GM12864 (cell line): ENCODE results near the gene CHST11.
"Not testable (repeated sequence)": the region's sequence is repeated elsewhere in the genome, so short reads cannot be mapped to it uniquely, and the experiment has no call there.

Source experiments
- DNase-seq: peaks from one replicate; pipeline ENCODE4 v3.0.0-alpha.2; 2011; ENCODE audit warnings: low read depth
- H3K4me3 ChIP-seq: 2 replicates; pipeline ENCODE4 v1.5.1; 2011; ENCODE audit warnings: mild to moderate bottlenecking, low read depth, low read length, control low read depth
- TF ChIP-seq, protein P1 (sequence below): IDR thresholded peaks from 2 replicates; pipeline ENCODE4 v1.5.1; 2011; ENCODE audit warnings: low read depth, mild to moderate bottlenecking, moderate library complexity, low read length, control low read depth, inconsistent platforms; ENCODE audit errors: missing control alignments

CHST11 gene

DNA sequence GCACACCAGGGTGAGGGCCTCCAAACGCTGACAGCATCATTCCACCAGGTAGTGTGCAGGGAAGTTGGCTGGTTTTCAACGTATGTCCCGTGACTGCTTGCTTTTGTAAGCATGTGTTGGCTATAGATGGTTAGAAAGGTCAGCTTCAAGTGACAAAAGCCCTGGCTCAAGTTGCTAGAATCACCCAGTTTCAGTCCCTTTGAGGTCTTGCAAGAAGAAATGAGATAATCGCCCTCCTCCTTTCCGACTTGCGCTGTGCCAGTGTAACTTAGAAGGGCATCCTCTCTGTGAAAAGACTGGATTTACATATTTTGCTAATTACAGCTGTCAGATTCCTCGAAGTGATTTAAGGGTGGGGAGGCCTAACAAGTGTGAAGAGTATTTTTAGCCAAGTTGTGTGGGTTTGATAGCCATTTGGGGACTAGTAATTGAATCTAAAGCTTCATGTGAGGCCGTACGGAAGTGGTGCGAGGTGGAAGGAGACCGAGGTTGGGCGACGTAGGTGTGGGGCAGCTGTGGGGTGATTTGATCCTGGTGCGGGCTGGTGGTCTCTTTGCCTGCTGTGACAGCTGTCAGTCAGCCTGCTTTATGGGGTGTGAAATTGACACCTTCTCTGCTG, 94.7 kb downstream of the CHST11 start:
- H3K4me3 ChIP-seq: no peak overlapping the region
- TF ChIP-seq, protein P1, sequence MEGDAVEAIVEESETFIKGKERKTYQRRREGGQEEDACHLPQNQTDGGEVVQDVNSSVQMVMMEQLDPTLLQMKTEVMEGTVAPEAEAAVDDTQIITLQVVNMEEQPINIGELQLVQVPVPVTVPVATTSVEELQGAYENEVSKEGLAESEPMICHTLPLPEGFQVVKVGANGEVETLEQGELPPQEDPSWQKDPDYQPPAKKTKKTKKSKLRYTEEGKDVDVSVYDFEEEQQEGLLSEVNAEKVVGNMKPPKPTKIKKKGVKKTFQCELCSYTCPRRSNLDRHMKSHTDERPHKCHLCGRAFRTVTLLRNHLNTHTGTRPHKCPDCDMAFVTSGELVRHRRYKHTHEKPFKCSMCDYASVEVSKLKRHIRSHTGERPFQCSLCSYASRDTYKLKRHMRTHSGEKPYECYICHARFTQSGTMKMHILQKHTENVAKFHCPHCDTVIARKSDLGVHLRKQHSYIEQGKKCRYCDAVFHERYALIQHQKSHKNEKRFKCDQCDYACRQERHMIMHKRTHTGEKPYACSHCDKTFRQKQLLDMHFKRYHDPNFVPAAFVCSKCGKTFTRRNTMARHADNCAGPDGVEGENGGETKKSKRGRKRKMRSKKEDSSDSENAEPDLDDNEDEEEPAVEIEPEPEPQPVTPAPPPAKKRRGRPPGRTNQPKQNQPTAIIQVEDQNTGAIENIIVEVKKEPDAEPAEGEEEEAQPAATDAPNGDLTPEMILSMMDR: no peak
- no peak for DNase-seq

DNA sequence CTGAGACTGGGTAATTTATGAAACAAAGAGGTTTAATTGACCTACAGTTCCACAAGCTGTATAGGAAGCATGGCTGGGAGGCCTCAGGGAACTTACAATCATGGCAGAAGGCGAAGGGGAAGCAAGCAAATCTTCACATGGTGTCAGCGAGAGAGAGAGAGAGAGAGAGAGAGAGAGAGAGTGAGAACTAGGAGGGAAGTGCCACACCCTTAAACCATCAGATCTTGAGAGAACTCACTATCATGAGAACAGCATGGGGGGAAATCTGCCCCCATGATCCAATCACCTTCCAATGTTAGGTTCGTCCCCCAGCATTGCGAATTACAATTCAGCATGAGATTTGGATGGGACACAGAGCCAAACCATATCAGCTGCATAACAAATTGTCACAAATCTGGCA, 96.7 kb downstream of the CHST11 start:
- TF ChIP-seq, protein P1: no peak
- DNase-seq: no peak
- no peak overlapping the region for H3K4me3 ChIP-seq

DNA sequence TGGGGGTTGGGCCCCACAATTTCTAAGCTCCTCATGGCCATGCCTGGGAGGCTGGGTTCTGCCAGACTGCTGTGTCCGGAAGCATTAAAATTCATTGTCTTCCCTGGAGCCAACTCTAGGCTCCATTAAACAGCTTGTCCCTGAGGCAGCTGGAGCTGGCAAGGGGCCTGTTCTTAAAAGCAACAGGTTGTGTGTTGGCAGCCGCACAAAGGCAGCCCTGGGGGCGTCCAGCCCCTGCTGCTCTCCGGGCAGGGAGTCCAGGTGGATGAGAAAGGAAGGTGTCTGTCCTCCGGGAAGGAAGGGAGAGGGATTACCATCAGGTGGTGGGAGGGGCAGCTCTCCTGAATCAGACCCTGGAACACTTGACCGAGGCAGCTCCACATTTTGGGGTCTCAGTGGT, 98.9 kb downstream of the CHST11 start:
- TF ChIP-seq, protein P1: no peak

DNA sequence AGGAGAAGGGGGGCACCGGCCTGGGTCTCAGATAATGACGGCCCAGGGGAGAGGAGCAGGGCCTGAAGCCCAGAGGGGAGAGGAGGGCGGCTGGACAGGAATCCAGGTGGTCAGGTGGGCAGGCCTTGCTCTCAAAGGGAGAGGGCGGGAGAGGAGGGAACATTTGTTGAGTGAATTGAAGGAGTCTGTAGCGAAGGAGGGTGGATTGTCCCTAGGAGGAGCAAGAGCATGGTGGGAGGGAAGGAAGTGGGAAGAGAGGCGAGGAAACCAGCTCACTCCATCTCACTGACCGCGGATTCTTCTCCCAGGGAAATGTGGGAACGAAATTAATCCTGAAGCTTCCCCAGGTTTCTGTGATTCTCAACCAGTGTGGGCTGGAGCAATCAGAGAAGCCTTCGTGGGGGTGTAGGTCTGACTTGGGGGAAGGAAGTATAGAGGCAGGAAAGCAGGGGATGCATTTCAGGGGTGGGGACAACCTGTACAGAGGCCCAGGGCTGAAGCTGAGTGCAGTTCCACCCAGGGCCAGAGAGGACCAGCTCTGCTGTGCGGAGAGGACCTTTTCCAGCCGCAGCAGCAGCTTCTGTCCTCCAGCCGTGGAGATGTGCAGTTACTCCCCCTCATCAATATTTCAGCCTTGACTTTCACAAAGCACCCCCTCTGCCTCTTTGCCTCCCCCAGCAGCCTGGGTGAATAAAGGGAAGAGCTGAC, 100.9 kb downstream of the CHST11 start:
- TF ChIP-seq, protein P1: no peak
- DNase-seq: no peak
- H3K4me3 ChIP-seq: no peak overlapping the region

More for the DNA sequence above, 98.9 kb downstream of the CHST11 start:
- DNase-seq: no peak
- no peak overlapping the region for H3K4me3 ChIP-seq

DNA sequence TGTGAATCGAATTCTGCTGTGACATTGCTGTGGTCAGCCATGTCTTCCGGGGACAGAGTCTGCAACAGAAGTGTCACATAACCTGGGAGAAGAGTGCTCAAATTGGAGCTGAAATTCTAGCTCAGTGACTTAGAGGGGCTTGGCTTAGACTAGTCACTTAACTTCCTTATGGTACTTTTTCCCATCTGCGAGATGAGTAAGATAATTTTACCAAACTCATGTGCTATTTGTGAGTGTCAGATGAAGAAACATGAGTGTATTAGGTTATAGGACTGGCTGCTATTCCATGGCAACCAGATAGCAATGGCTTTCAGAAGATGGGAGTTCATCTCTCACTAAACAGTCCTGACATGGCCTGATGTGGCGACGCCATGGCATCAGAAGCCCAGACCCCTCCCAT, 104.1 kb downstream of the CHST11 start:
- TF ChIP-seq, protein P1: no peak
- no peak for DNase-seq

DNA sequence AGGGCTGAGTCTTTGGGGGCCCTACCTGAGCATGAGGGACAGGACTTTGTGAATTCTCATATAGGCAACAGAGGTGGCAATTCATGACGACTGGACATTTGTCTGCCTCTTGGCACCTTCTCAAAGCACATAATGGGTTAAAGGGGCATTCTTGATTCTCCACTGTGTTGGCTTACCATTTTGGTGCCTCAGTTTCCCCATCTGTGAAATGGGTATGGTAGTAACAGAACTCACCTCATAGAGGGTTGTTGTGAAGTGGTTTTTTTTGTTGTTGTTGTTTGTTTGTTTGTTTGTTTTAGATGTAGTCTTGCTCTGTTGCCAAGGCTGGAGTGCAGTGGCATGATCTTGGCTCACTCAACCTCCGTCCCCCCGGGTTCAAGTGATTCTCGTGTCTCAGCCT, 106.0 kb downstream of the CHST11 start:
- no peak for DNase-seq
- TF ChIP-seq, protein P1: no peak
- no peak overlapping the region for H3K4me3 ChIP-seq

More for the DNA sequence above, 104.1 kb downstream of the CHST11 start:
- no peak overlapping the region for H3K4me3 ChIP-seq

DNA sequence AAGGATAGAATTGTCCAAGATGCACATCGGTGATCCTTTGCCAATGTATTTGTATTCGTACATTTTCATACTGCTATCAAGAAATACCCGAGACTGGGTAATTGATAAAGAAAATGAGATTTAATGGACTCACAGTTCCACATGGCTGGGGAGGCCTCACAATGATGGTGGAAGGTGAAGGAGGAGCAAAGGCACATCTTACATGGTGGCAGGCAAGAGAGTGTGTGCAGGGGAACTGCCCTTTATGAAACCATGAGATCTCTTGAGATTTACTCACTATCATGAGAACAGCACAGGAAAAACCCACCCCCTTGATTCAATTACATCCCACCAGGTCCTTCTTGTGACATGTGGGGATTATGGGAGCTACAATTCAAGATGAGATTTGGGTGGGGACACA, 107.9 kb downstream of the CHST11 start:
- not testable (repeated sequence) for H3K4me3 ChIP-seq, DNase-seq
